Measurements from ENCODE around the gene LYPD4.

GRCh38 chr19:41821003-41821735, 23.3 kb downstream of the LYPD4 start:
- TF ChIP-seq E2F1 (CRISPR knock-in tag; IDR thresholded peaks at IDR 0.05) (no peak), PRDM15 (CRISPR knock-in tag; IDR thresholded peaks at IDR 0.05) (no peak), ZBTB21 (CRISPR knock-in tag; IDR thresholded peaks at IDR 0.05; ENCODE audit: borderline replicate concordance) (no peak), CTCF (IDR thresholded peaks at IDR 0.05) (peak; percentile 37; the same call in 1 of the 2 replicates), NR1H2 (CRISPR knock-in tag; IDR thresholded peaks at IDR 0.05) (no peak), ETV6 (CRISPR knock-in tag; IDR thresholded peaks at IDR 0.05) (no peak), SP1 (CRISPR knock-in tag; conservative IDR thresholded peaks at IDR 0.05) (no peak), TP53 (CRISPR knock-in tag; IDR thresholded peaks at IDR 0.05) (no peak), JAZF1 (CRISPR knock-in tag; IDR thresholded peaks at IDR 0.05) (no peak), ESRRA (CRISPR knock-in tag; IDR thresholded peaks at IDR 0.05; ENCODE audit: borderline replicate concordance) (no peak), TCF7 (CRISPR knock-in tag; IDR thresholded peaks at IDR 0.05; ENCODE audit: low read depth) (no peak), USF2 (CRISPR knock-in tag; IDR thresholded peaks at IDR 0.05) (no peak)

Measured in WTC11 (cell line).